ENCODE results near the gene SSBP3. TPM values are rescaled to one million over a fixed set of nuclear protein-coding genes. Genes with fewer than 3 reads are reported as not detected.

Gene SSBP3
- total RNA-seq, 2 experiments from 2014 or later = 55.0 to 58.3 TPM

DNA sequence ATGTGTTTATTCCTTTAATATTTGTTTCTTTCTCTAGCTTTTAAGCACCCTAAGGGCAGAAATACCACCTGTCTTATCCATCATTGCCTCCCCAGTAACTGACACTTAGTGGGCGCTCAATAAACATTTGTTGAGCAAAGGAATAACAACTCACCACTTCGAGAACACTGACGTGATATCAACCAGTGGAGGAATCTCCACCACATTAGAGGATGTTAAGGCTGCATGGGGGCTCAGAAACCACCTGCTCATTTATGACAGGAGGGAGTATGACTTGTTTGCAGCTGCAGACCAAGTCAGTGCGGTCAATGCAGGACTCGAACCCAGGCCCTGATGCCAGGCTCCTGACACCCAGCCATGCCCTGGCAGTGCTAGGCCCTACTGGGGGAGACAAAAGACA, 103.6 kb downstream of the SSBP3 start:
- Mint-ChIP-seq H3K4me1 (ENCODE audit: low read depth) (peaks cover 76% of the 10 kb centered on the region), H3K9me3 (no peaks in the 10 kb centered on the region), H3K4me3 (no peak overlapping the region), H3K27ac (no peak overlapping the region), H3K36me3 (ENCODE audit: low read depth) (no peaks in the 10 kb centered on the region), H3K27me3 (ENCODE audit: low read depth) (no peaks in the 10 kb centered on the region)
- no peak for DNase-seq
- CTCF ChIA-PET = interaction anchor here (0.5 kb wide), 1 partner anchor 25 kb away, joined by 6 read pairs; no protein-coding TSS in a partner anchor
- intact Hi-C loops (cut with micrococcal nuclease) = no loop called here

DNA sequence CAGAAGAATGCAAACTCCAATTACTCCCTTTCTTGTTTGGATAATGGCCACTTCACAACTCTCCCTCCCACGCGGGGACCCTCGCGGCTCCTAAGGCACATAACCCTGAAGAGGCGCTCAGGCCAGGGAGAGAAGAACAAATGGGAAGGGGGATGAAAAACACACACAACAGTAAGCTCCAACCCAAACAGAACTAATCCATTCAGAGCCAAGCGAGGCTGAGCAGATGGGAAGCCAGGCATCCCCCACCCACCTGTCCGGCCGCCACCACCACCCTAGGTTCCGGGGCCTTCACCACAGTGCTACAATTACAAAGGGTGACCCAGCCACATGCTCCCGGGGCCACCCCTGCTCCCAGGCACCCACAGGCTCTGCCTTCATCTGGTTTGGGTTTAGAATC, 104.7 kb downstream of the SSBP3 start:
- H3K27me3 Mint-ChIP-seq (ENCODE audit: low read depth) = no peaks in the 10 kb centered on the region
- peaks cover 74% of the 10 kb centered on the region for H3K4me1 Mint-ChIP-seq (ENCODE audit: low read depth)
- no peaks in the 10 kb centered on the region for H3K36me3 Mint-ChIP-seq (ENCODE audit: low read depth)
- H3K9me3 Mint-ChIP-seq = no peaks in the 10 kb centered on the region
- no peak for DNase-seq
- CTCF ChIA-PET = no interaction called here
- no peak overlapping the region for H3K4me3 Mint-ChIP-seq
- no peak overlapping the region for H3K27ac Mint-ChIP-seq
- intact Hi-C loops (cut with micrococcal nuclease) = no loop called here

DNA sequence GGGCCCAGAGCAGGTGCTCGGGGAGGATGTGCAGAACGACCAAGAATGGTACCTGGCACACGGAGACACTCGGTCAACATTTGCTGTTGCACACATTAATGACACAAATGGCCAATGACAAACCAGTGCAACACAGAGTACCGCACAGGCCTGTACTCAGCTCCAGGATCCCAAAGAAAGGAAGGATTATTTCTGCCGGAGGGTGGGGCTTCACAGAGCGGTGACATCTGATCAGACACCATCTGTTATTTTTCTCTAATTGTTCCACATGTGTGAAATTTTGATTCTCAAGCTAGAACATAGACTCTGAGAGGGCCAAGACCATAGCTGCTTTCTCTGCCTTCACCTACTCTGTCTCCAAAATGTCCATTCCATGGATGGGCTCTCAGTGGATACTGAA, 105.8 kb downstream of the SSBP3 start:
- no peaks in the 10 kb centered on the region for H3K27me3 Mint-ChIP-seq (ENCODE audit: low read depth)
- intact Hi-C loops (cut with micrococcal nuclease) = no loop called here
- CTCF ChIA-PET = no interaction called here
- no peak overlapping the region for H3K27ac Mint-ChIP-seq
- H3K4me3 Mint-ChIP-seq = no peak overlapping the region
- peaks cover 76% of the 10 kb centered on the region for H3K4me1 Mint-ChIP-seq (ENCODE audit: low read depth)
- H3K9me3 Mint-ChIP-seq = no peaks in the 10 kb centered on the region
- H3K36me3 Mint-ChIP-seq (ENCODE audit: low read depth) = no peaks in the 10 kb centered on the region
- no peak for DNase-seq

DNA sequence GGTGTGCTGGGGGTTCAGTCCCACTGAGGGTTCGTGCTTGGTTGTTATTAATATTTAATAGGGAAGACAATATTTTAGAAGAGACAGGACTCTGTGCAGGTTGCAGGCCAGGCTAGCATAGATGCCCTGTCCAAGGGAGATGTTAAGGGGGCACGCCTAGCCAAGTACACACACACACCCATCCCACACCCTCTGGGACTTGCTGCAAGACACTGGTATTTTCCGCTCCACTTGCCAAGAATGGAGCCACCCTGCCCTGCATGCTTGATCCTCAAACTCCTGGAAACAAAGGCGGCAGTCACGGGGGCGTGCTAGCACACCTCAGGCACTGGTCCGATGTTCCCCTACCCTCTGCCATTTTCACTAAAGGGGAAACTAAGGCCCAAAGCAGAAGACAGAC, 107.2 kb downstream of the SSBP3 start:
- Mint-ChIP-seq H3K27ac (no peak overlapping the region), H3K36me3 (ENCODE audit: low read depth) (no peaks in the 10 kb centered on the region), H3K27me3 (ENCODE audit: low read depth) (no peaks in the 10 kb centered on the region), H3K9me3 (no peaks in the 10 kb centered on the region), H3K4me1 (ENCODE audit: low read depth) (peaks cover 81% of the 10 kb centered on the region), H3K4me3 (no peak overlapping the region)
- intact Hi-C loops (cut with micrococcal nuclease) = no loop called here
- CTCF ChIA-PET = interaction anchor here (1.0 kb wide), 1 partner anchor 30 kb away, joined by 4 read pairs; no protein-coding TSS in a partner anchor
- no peak for DNase-seq

DNA sequence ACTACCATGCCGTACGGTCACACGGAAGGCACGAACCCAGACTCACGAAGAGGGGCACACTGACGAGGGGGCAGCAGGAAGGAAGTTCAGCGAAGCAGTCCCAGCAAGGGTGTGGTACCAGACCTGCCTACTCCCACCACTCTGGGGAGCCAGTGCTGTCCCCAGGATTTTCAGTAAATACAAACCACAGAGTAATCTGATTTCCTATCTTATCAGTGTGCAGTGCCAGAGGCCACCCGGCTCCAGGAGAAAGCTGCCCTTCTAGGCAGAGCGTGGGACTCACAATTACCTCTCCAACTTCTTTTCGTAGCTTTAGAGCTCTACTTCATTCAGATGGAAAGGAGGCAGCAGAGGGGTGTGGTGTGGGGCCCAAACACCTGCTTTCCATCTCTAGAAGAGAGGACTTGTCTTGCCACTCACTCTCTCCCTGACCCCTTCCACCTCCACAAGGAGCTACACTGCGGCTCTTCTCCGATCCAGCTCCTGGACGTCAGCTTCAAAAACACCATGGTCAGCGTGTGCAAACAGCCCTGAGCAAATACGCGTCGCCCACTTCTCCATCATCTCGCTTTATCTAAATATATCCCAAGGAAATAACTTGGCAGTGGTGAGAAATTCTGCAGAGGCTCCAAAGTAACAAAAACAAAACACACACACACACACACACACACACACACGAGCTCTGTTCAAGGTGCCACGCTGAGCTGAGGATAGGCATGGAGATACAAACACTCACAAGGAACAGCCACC, 107.7 kb downstream of the SSBP3 start:
- Mint-ChIP-seq H3K4me3 (no peak overlapping the region), H3K27me3 (ENCODE audit: low read depth) (no peaks in the 10 kb centered on the region), H3K4me1 (ENCODE audit: low read depth) (peaks cover 78% of the 10 kb centered on the region), H3K9me3 (no peaks in the 10 kb centered on the region), H3K36me3 (ENCODE audit: low read depth) (no peaks in the 10 kb centered on the region), H3K27ac (peak overlapping the region; percentile 30)
- intact Hi-C loops (cut with micrococcal nuclease) = no loop called here
- no peak for DNase-seq
- CTCF ChIA-PET = interaction anchor here (1.0 to 1.2 kb wide), 3 partner anchors 12 to 30 kb away, joined by 3 to 5 read pairs (median 4); no protein-coding TSS in a partner anchor

DNA sequence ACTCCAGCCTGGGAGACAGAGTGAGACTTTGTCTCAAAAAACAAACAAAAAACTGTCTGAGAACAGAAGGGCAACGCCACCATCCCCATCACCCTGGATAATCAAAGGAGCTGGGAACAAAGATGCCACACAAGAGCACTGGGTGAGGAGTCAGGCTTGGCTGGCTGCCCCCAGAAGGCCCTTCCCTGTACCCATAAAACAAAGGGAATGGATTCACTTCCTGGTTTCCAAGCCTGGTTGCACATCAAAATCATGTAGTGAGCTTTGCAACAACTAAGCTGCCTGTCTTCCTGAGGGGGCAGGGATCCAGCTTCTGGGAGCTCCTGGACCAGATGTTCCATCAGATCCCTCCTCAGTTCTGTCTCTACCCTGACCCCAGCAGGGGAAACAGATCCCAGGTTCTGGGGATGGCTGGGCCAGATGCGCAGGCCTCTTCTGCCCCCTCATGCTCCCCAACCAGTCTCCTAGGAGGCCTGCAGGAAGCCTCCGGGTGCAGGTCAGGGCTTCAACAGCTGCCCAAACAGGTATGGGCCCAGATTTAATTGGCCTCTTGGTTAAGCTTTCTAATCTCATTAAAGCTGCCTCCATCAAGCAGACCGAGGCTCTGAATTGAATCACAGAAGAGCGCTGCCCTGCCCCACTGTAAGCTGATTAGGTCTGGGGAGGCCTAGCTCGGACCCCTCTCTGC, 108.5 kb downstream of the SSBP3 start:
- no peaks in the 10 kb centered on the region for H3K9me3 Mint-ChIP-seq
- no peaks in the 10 kb centered on the region for H3K36me3 Mint-ChIP-seq (ENCODE audit: low read depth)
- H3K4me1 Mint-ChIP-seq (ENCODE audit: low read depth) = peaks cover 77% of the 10 kb centered on the region
- intact Hi-C loops (cut with micrococcal nuclease) = no loop called here
- DNase-seq = no peak
- peak overlapping the region; percentile 30 for H3K27ac Mint-ChIP-seq
- no peak overlapping the region for H3K4me3 Mint-ChIP-seq
- no peaks in the 10 kb centered on the region for H3K27me3 Mint-ChIP-seq (ENCODE audit: low read depth)
- CTCF ChIA-PET = interaction anchor here (0.6 to 1.2 kb wide), 4 partner anchors 11 to 221 kb away, joined by 3 to 6 read pairs (median 4); no protein-coding TSS in a partner anchor

DNA sequence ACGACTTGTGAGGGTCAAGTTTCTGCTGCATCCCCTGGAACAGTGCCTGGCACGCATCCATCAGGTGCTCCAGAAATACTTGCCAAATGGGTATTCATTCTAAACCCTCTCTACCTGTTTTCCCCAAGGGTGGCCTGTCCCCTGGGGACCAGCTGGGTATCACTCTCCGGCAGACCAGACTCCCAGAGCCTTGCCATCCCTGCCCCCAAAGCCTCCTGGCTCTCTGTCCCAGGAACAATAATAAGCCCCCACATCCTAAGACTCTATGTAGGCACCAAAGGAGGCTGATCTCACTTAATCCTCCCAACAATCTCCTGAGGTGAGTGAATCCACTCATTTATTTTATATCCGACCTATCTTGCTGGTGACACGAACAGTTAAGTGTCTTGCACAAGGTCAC, 109.5 kb downstream of the SSBP3 start:
- H3K27me3 Mint-ChIP-seq (ENCODE audit: low read depth) = no peaks in the 10 kb centered on the region
- CTCF ChIA-PET = no interaction called here
- DNase-seq = no peak
- no peak overlapping the region for H3K4me3 Mint-ChIP-seq
- intact Hi-C loops (cut with micrococcal nuclease) = no loop called here
- no peaks in the 10 kb centered on the region for H3K36me3 Mint-ChIP-seq (ENCODE audit: low read depth)
- peaks cover 79% of the 10 kb centered on the region for H3K4me1 Mint-ChIP-seq (ENCODE audit: low read depth)
- H3K9me3 Mint-ChIP-seq = no peaks in the 10 kb centered on the region
- H3K27ac Mint-ChIP-seq = no peak overlapping the region

DNA sequence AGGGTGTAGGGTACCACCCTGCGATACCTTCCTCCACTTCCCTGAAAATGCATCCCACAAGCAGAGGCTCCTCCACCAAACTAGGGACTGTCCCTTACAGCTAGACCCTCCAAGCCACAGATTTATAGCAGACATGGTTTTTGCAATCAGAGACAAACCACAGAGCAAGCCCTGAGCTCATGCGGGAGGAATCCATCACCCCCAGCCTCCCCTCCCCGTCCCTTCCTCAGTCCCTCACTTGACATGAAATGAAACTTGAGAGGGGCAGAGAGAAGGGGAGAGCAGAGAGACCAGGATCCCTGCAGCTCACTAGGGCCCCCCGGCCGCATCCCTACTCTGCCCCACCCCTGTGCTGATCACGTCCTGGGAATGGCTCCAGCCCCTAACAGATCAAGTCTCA, 111.3 kb downstream of the SSBP3 start:
- H3K27ac Mint-ChIP-seq = no peak overlapping the region
- no peak for DNase-seq
- H3K27me3 Mint-ChIP-seq (ENCODE audit: low read depth) = no peaks in the 10 kb centered on the region
- no peak overlapping the region for H3K4me3 Mint-ChIP-seq
- H3K36me3 Mint-ChIP-seq (ENCODE audit: low read depth) = no peaks in the 10 kb centered on the region
- H3K4me1 Mint-ChIP-seq (ENCODE audit: low read depth) = peaks cover 81% of the 10 kb centered on the region
- intact Hi-C loops (cut with micrococcal nuclease) = no loop called here
- CTCF ChIA-PET = interaction anchor here (1.5 kb wide), 1 partner anchor 11 kb away, joined by 3 read pairs; no protein-coding TSS in a partner anchor
- no peaks in the 10 kb centered on the region for H3K9me3 Mint-ChIP-seq

DNA sequence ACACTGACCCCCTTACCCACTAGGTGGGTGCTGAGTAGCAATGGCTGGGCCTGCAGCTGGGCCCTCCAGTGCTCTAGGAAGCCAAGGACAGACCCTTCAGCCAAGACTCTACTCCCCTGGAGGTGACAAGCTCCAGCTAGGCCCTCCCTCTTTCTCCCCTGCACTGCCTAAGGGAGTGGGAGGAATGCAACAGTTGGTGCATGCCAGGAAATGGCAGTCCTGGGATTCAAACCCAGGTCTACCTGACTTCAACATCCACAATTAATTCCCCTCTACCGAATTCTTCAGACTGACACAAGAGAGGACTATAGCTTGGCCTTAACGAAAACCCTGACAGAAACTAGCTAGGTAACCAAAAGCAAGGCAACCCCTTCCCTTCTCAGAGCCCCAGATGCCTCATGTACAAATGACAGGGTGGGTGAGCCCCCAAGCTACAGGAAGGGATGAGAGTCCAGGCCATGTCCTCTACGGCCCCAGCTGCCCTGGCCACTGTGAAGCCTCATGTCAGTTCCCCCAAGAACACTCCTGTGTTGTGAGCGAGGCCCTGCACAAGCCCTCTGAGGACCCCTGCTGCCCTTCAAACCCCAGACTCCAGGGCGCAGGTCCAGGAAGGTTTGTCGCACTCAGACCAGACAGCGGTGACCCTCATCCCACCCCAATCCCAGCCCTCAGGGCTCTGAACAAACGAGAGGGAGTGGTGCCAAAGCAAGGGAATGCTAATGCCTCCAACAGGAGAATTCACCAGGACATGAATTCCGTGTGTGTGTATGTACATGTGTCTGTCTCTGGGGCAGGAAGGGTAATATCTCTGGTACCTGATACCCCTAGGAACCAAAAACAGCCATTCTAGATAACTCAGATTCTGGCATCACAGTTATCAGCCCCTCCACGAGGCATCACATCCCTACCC, 113.9 kb downstream of the SSBP3 start:
- no peak for DNase-seq
- no peak overlapping the region for H3K27ac Mint-ChIP-seq
- no peaks in the 10 kb centered on the region for H3K27me3 Mint-ChIP-seq (ENCODE audit: low read depth)
- peaks cover under 1% of the 10 kb centered on the region for H3K36me3 Mint-ChIP-seq (ENCODE audit: low read depth)
- CTCF ChIA-PET = interaction anchor here (0.6 kb wide), 1 partner anchor 13 kb away, joined by 3 read pairs; no protein-coding TSS in a partner anchor
- intact Hi-C loops (cut with micrococcal nuclease) = no loop called here
- no peak overlapping the region for H3K4me3 Mint-ChIP-seq
- H3K9me3 Mint-ChIP-seq = no peaks in the 10 kb centered on the region
- H3K4me1 Mint-ChIP-seq (ENCODE audit: low read depth) = peaks cover 82% of the 10 kb centered on the region

DNA sequence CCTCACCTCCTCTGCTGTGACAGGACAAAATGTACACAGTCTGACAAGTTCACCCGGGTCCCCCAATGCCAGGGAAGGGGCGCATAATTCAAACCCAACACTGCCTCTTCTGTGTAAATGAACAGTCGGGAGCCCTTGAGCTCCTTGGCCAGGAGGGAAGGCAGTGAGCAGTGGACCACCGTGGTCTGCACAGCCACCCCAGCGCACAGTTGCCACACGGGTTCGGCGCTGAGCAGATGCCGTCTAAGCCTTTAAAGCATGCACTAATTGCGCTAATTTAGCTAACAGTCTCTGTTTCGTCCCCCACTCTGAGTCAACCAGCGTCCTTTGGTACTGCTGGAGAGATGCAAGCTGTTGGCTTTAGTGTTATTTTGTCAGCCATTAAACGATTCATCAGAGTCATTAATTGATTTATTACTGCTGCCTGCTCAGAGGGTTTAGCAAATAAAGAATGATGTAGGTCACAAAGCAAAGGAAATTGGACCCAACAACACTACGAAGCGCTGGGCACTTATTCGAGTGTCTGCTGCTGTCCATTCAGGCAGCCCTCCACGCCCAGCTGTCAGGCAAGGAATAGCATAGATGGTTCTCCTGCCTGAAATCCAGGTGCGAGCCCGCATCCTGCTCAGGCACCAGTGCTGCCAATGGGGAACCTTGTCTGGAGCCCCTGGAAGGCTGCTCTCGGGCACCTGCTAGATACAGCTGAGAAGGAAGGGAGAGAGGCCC, 114.8 kb downstream of the SSBP3 start:
- no peaks in the 10 kb centered on the region for H3K9me3 Mint-ChIP-seq
- intact Hi-C loops (cut with micrococcal nuclease) = no loop called here
- H3K36me3 Mint-ChIP-seq (ENCODE audit: low read depth) = peaks cover 1% of the 10 kb centered on the region
- DNase-seq = no peak
- H3K27me3 Mint-ChIP-seq (ENCODE audit: low read depth) = no peaks in the 10 kb centered on the region
- peaks cover 87% of the 10 kb centered on the region for H3K4me1 Mint-ChIP-seq (ENCODE audit: low read depth)
- H3K4me3 Mint-ChIP-seq = no peak overlapping the region
- H3K27ac Mint-ChIP-seq = no peak overlapping the region
- CTCF ChIA-PET = interaction anchor here (0.6 kb wide), 1 partner anchor 14 kb away, joined by 3 read pairs; no protein-coding TSS in a partner anchor

DNA sequence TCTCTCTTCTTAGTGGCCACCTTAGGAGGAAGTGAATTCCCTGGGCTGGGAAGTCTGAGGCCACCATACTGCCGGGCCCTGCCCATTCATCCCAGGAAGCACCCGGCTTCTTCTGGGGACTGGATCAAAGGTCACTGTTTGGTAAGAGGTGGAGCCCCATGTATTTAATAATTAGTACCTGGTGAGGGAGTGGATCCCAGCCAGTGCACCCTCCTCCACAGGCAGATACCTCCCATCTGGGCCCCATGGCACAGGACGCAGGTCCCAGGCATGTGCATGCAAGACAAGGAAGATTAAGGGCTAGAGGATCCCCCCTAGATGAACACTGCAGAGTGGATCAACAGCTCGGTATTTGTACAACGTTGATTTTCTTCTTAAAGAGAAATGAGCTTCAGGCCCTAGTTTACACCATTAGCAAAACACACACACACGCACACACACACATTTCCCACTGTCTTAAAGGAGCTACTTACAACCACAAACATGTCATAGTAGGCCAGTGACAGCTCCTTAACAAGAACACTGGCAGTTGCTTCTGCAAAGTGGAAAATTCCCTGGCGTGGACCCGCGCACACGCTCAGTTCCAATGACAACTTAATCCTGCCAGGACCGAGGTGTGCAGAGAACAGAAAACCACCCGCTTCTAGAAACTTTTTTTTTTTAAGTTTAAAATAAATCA, 115.5 kb downstream of the SSBP3 start:
- Mint-ChIP-seq H3K4me1 (ENCODE audit: low read depth) (peaks cover 88% of the 10 kb centered on the region), H3K4me3 (no peak overlapping the region), H3K36me3 (ENCODE audit: low read depth) (peaks cover 1% of the 10 kb centered on the region), H3K27me3 (ENCODE audit: low read depth) (no peaks in the 10 kb centered on the region), H3K27ac (no peak overlapping the region), H3K9me3 (no peaks in the 10 kb centered on the region)
- DNase-seq = peak; percentile 46
- CTCF ChIA-PET = no interaction called here
- intact Hi-C loops (cut with micrococcal nuclease) = no loop called here

All from activated naive CD4-positive, alpha-beta T cell treated with anti-CD3 and anti-CD28 coated beads for 36 hours (primary cell).